ENCODE data around the gene SLC9A9.

GRCh38 chr3:143531101-143531500 lies 317.2 kb downstream of the SLC9A9 start:
- TF ChIP-seq, protein P1, sequence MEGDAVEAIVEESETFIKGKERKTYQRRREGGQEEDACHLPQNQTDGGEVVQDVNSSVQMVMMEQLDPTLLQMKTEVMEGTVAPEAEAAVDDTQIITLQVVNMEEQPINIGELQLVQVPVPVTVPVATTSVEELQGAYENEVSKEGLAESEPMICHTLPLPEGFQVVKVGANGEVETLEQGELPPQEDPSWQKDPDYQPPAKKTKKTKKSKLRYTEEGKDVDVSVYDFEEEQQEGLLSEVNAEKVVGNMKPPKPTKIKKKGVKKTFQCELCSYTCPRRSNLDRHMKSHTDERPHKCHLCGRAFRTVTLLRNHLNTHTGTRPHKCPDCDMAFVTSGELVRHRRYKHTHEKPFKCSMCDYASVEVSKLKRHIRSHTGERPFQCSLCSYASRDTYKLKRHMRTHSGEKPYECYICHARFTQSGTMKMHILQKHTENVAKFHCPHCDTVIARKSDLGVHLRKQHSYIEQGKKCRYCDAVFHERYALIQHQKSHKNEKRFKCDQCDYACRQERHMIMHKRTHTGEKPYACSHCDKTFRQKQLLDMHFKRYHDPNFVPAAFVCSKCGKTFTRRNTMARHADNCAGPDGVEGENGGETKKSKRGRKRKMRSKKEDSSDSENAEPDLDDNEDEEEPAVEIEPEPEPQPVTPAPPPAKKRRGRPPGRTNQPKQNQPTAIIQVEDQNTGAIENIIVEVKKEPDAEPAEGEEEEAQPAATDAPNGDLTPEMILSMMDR (IDR thresholded peaks at IDR 0.05; ENCODE audit: borderline replicate concordance, extremely low read depth, low read length, poor library complexity, severe bottlenecking), result no peak
- no peak for TF ChIP-seq EZH2 (IDR thresholded peaks at IDR 0.05; ENCODE audit: borderline replicate concordance, low read depth, low read length, severe bottlenecking)

All from DND-41 (cell line).